GM19035 (cell line): Measurements from ENCODE around the gene AMELY.
"Not testable (repeated sequence)": the region's sequence is repeated elsewhere in the genome, so short reads cannot be mapped to it uniquely, and the experiment has no call there.

Experiments
- ATAC-seq: cut with Tn5 transposase; IDR thresholded peaks from one replicate; pipeline ENCODE4 v1.9.1; 2021; ENCODE audit not compliant: unreplicated experiment

AMELY gene, protein sequence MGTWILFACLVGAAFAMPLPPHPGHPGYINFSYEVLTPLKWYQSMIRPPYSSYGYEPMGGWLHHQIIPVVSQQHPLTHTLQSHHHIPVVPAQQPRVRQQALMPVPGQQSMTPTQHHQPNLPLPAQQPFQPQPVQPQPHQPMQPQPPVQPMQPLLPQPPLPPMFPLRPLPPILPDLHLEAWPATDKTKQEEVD

DNA sequence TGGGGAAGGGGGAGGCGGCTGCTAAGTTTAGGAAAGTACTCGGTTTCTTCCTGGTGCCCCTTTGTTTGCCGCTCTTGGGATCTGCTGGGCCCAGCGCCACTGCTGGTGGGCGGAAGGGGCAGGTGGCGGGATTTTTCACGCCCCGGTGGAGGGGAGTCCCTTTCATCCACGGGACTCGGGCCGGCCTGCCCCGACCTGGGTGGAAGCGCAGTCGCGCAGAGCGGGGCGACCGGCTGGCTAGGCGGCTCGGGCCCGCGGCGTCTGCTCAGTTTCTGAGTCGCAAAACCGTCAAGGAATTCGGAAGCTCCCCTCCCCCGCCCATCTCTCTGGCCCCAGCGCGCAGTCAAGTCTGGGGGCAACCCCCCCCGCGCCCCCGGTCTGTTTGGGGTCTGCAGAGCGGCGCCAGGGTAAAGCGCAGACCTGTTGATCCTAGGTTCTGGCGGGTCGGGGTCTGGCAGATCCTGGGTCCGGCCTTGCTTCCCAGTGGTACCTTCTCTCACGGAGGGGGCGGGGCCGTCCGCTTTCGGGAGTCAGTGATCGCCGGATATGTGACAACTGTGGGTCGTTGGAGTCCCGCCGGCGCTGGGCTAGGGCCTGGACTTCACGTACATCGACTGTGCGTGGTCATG, at the start of gene AMELY:
Gene AMELY (minus strand): TSS at position 500 of the 629 bp plus-strand sequence. CDS start 39,144 bp downstream, outside the sequence.
- no peak for ATAC-seq

GRCh38 chrY:6949947-6950346, 38.4 kb upstream of the AMELY start:
- ATAC-seq: no peak

DNA sequence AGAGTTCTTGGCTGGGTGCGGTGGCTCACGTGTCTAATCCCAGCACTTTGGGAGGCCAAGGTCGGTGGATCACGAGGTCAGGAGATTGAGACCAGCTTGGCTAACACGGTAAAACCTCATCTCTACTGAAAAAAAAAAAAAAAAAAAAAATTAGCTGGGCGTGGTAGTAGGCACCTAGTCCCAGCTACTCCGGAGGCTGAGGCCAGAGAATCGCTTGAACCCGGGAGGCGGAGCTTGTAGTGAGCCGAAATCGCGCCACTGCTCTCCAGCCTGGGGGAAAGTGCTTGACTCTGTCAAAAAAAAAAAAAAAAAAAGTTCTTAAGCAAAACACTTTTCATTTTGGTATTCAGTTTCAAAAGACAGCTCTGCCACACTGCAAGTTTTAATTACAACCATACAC, 36.8 kb upstream of the AMELY start:
- ATAC-seq: no peak

DNA sequence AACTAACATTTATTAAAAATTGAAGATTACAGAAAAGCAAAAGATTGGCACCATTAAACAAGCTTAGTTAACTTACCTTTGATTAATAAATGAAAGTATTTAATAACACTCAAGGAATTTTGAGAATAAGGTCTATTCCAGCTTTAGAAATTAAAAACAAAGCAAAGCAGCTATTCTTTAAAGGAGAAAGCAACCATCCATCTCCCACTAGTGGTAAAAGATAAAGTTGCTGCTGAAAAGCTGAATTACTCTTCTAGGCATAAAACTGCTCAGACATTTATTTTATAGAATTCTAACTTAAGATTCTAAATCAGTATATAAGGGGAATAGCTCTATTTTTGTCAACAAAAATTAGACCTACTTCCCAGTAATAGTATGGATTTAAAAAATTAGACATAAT, 36.1 kb upstream of the AMELY start:
- no peak for ATAC-seq

DNA sequence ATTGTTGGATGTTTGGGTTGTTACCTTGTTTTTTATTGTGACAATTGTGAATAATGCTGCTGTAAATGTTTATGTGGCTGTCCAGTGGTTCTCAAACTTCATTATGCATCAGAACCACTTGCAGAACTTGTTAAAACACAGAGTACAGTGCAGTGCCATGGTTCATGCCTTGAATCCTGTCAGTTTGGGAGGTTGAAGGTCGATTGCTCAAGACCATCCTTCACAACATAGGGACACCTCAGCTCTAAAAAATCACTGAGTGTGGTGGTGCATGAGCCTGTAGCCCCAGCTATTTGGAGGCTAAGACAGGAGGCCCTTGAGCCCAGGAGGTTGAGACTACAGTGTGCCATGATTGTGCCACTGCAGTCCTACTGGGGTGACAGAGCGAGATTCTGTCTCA, 23.9 kb upstream of the AMELY start:
- no peak for ATAC-seq

DNA sequence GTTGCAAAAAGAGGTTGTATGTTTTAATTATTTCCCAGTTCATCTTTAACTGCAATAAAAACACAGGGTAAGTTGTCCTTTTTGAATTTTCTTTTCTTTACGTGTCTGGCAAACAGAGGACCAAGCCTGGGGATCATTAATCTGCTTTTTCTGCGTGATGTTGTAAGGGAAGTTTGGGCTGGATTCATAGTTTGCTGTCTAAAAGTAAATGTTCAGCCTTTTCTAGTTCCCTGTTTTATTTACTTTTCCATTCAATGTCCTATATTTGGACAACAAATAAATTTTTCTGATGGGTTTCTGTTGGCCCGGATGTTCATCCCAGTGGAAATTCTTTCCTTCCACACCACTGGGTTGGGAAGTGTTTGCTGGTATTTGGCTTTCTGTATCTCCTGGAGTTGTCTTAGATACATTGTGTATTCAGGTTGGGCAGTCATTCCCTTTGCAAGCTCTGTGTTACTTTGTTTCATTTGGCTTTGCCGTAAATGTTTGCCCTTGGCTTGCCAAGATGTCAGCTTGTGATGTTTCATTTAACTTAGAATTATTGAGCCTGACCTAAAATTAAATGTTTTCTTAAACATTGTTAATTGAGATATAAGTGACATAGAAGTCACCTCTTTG, 20.3 kb upstream of the AMELY start:
- ATAC-seq: no peak

GRCh38 chrY:6929237-6929636, 17.7 kb upstream of the AMELY start:
- ATAC-seq: no peak

GRCh38 chrY:6928265-6928664, 16.7 kb upstream of the AMELY start:
- no peak for ATAC-seq

GRCh38 chrY:6921061-6921460, 9.5 kb upstream of the AMELY start:
- no peak for ATAC-seq

DNA sequence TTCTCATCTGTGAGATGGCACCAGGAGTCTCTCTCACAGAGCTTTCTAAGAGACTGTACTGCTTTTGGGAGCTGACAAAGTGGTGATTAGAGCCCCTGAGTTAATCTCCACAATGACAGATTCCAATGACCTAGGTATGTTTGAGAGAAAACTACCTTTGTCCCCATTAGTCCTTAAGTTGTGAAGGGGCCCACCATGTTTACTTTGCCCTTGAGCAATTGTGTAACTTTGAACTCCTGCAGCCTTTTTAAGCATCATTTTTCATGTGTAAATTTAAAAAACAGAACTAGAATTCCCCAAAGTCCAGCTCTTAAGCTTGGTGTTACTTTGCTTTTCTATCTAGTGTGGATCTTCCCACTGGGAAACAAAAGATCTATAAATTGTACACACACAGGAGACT, 1.8 kb upstream of the AMELY start:
- no peak for ATAC-seq

- ATAC-seq: no peak
Observed at GRCh38 chrY:6910372-6911252, 940 bp downstream of the AMELY start, which contains the start of gene TBL1Y. Gene TBL1Y, plus strand, starts transcription at chrY:6910697. Its CDS starts 114,388 bp downstream, at chrY:7025085.

DNA sequence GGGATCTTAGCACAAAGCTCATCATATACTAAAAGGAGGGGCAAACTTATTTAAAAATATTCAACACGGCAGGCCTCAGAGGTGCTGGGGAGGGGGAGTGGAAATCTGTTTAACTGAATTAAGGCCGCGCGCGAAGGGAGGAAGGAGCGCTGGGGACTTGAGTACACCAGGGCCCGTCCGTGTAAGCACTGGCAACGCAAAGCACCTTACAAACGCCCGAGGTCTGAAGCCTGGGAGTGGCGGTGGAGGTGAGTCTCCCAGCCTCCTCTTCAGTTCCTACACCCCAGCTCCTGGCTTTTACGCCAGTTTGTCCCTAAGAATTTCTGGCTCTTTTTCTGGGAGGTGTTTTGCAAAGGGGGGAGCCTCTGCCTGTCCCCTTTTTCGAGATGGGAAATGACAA, 1.7 kb downstream of the AMELY start:
- ATAC-seq: no peak

GRCh38 chrY:6909118-6909521, 2.4 kb downstream of the AMELY start:
- ATAC-seq: no peak

DNA sequence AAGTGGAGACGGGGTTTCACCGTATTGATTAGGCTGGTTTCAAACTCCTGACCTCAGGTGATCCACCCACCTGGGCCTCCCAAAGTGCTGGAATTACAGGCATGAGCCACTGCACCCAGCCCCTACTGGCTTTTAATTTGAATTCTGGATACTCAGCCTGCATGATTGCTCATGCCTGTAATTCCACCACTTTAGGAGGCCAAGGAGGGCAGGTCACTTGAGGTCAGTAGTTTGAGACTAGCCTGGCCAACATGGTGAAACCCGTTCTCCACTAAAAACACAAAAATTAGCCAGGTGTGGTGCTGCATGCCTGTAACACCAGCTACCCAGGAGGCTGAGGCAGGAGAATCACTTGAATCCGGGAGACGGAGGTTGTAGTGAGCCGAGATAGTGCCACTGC, 3.5 kb downstream of the AMELY start:
- not testable (repeated sequence) for ATAC-seq

DNA sequence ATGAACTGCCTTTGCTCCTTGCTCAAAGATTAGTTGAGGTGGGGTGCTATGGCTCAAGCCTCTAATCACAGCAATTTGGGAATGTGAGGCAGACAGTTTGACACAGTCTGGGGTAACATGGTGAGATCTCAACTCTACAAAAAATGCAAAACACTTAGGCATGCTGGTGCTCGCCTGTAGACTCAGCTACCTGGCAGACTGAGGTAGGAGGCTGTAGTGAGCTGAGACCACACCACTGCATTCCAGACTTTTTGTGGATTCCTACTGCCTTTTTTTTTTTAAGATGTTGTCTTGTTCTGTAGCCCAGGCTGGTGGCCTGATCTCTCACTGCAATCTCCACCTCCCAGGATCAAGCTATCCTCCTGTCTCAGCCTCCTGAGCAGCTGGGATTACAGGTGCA, 4.0 kb downstream of the AMELY start:
- no peak for ATAC-seq

DNA sequence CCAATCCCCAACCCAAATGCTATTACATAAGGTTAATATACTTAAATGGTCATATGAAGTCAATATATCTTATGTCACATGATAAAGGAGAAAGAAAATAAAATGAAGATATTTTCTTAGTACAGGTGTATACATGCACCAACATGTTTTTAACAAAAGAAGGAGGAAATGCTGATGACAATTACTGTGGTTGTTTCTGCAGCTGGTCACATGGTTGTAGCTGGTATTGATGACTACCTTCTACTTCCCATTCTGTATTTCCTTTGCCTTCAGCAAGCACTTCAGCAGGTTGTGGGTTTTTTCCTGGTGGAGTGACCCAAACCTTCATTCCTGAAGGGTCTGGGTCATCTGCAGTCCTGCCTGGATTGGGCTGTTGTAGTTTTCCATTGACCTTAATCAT, 9.4 kb downstream of the AMELY start:
- not testable (repeated sequence) for ATAC-seq

DNA sequence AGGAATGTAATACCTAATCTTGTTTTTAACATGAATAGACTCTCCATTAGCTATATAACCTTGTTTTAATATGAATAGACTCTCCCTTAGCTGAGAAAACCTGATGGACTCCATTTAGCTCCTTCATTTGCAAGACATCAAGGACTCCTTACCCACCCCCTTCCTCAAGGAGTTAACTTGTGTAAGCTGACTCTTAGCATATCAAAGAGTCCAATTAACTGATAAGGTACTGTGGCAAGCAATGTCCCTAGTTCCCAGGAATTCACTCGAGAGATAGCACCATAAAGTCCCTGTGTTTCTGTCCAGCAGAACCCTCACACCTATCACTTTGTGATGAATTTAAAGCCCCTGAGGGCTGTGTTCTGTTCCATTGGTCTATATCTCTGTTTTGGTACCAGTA, 16.3 kb downstream of the AMELY start:
- no peak for ATAC-seq

DNA sequence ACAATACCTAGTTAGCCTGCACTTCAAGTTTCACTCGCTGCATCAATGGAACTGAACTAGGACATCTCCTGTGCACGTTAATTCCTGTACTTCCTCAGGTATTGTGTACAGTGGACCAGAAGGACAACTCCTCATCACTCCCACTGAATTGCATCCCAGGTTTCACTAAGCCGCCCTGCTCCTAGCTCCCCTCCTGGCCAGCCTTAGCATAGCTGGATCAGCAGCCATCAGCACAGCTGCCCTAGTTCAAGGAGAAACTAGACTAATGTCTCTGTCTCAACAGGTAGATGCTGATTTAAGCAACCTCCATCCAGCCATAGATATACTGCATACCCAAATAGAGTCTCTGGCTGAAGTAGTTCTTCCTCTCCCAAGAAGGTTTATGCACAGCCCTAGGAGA, 17.1 kb downstream of the AMELY start:
- no peak for ATAC-seq

DNA sequence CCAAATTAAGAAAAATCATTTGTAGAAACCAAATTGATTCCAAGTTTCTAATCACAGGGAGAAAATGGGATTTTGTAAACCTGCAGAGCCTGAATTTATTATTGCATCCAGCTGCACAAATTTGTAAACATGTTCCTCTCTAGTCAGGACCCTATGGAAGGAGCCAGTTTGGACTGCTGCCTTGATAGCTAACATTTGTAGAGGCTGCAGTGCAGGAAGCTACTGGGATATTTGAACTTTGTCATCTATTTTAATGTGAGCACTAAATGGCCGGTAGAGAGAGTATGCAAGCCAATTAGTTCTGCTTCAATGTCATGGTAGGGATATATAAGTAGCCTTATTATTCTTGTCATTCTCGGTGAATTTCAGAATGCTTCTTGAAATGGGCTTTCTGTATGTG, 62.2 kb downstream of the AMELY start:
- no peak for ATAC-seq

- not testable (repeated sequence) for ATAC-seq
Observed at GRCh38 chrY:6842650-6843049, 68.9 kb downstream of the AMELY start.
